Osteoblast (primary cell): ENCODE data around the gene PFDN4. TPM values are rescaled to one million over a fixed set of nuclear protein-coding genes. Genes with fewer than 3 reads are reported as not detected.

Source experiments
- DNase-seq: peaks from one replicate; pipeline ENCODE4 v3.0.0; 2011; ENCODE audit warnings: low spot score, mixed read lengths; ENCODE audit not compliant: insufficient read length; ENCODE audit errors: missing footprints
- H2AFZ ChIP-seq: 2 replicates; pipeline ENCODE4 v1.6.0; 2011; ENCODE audit warnings: mild to moderate bottlenecking, low read length
- H3K27ac ChIP-seq: 2 replicates; pipeline ENCODE4 v1.5.1; 2011; ENCODE audit warnings: mild to moderate bottlenecking, low read depth, low read length, moderate library complexity
- H3K27me3 ChIP-seq: 2 replicates; pipeline ENCODE4 v1.6.0; 2012; ENCODE audit warnings: mild to moderate bottlenecking, control low read depth, inconsistent platforms, low read length, moderate library complexity; ENCODE audit not compliant: insufficient read depth
- H3K36me3 ChIP-seq: 2 replicates; pipeline ENCODE4 v1.5.1; 2011; ENCODE audit warnings: mild to moderate bottlenecking, low read length, control low read depth, moderate library complexity; ENCODE audit not compliant: insufficient read depth
- H3K4me1 ChIP-seq: 2 replicates; pipeline ENCODE4 v1.5.1; 2011; ENCODE audit warnings: mild to moderate bottlenecking, low read length, control low read depth, moderate library complexity; ENCODE audit not compliant: insufficient read depth
- H3K4me2 ChIP-seq: 2 replicates; pipeline ENCODE4 v1.6.0; 2011; ENCODE audit warnings: mild to moderate bottlenecking, low read length; ENCODE audit not compliant: insufficient read depth
- H3K4me3 ChIP-seq: fragments of 200-600 bp; sonication (generic); 3 replicates; pipeline ENCODE4 v1.5.1; 2012; ENCODE audit warnings: mild to moderate bottlenecking, low read length, inconsistent platforms; ENCODE audit not compliant: insufficient read depth
- H3K79me2 ChIP-seq: 2 replicates; pipeline ENCODE4 v1.6.0; 2012; ENCODE audit warnings: mild to moderate bottlenecking, low read length, control low read depth, inconsistent platforms; ENCODE audit not compliant: insufficient read depth
- H3K9me3 ChIP-seq: 2 replicates; pipeline ENCODE4 v1.5.1; 2011; ENCODE audit warnings: low read depth, low read length, control low read depth
- H4K20me1 ChIP-seq: 2 replicates; pipeline ENCODE4 v1.6.0; 2012; ENCODE audit warnings: mild to moderate bottlenecking, low read length, control low read depth; ENCODE audit not compliant: insufficient read depth
- total RNA-seq: library from RNA; depleted of rRNA; stranded (reverse); fragments of >200 nt; gene quantifications from 2 replicates; pipeline ENCODE4 v1.2.3, GENCODE V29; 2012
- TF ChIP-seq, protein P1 (sequence below): IDR thresholded peaks from 2 replicates; pipeline ENCODE4 v1.5.1; 2011; ENCODE audit warnings: mild to moderate bottlenecking, low read depth, low read length, moderate library complexity; ENCODE audit errors: extremely low read depth

The PFDN4 gene, protein sequence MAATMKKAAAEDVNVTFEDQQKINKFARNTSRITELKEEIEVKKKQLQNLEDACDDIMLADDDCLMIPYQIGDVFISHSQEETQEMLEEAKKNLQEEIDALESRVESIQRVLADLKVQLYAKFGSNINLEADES
- total RNA-seq, result 93.0 and 95.2 TPM in 2 replicates

DNA sequence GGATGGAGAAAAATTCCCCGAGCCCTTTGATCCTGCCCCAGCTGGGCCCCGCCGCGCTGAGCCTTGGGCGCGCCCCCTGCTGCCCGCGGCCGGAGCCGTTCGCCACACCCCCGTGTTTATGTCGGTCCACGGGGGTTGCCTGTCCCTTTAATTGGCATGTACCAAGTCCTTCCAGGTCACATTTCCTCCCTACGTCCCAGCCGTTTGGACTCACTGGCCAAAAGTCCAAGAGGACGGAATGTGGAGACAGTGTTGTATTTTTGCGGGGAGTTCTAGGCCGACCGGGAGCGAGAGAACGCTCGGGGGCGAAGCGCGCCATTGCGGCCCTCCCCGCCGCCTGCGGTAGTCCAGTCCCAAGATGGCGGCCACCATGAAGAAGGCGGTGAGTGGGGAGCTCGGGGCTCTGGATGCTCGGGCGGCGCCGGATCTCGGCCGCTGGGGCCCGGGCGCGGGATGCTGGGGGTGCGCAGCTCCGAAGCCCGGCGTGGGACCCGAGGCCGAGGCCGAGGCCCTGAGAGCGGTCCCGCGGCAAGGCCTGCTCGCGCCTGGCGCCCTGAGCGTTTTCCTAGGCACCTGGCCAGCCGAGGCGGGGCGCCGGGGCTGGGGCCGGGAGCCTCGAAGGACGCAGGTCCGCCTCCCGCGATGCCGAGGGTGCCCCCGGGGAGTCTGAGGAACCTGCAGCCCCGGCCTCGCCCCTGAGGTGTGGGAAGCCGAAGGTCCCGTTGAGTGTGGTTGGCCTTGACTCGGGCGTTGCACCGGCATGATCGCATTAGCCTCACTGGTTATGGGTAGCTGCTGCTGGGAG lies at the start of gene PFDN4:
Gene PFDN4, plus strand, starts transcription at position 345 of the 805 bp plus-strand sequence. Its CDS starts 14 bp downstream, at position 359.
- peaks cover 24% of the 10 kb centered on the region for H4K20me1 ChIP-seq
- H3K4me2 ChIP-seq, result peak within 1 kb of the TSS; percentile 95
- H2AFZ ChIP-seq, result peak within 1 kb of the TSS; percentile 99
- TF ChIP-seq, protein P1, sequence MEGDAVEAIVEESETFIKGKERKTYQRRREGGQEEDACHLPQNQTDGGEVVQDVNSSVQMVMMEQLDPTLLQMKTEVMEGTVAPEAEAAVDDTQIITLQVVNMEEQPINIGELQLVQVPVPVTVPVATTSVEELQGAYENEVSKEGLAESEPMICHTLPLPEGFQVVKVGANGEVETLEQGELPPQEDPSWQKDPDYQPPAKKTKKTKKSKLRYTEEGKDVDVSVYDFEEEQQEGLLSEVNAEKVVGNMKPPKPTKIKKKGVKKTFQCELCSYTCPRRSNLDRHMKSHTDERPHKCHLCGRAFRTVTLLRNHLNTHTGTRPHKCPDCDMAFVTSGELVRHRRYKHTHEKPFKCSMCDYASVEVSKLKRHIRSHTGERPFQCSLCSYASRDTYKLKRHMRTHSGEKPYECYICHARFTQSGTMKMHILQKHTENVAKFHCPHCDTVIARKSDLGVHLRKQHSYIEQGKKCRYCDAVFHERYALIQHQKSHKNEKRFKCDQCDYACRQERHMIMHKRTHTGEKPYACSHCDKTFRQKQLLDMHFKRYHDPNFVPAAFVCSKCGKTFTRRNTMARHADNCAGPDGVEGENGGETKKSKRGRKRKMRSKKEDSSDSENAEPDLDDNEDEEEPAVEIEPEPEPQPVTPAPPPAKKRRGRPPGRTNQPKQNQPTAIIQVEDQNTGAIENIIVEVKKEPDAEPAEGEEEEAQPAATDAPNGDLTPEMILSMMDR, result peak; percentile 82
- H3K4me3 ChIP-seq, result peak within 1 kb of the TSS; percentile 91
- peak; percentile 98 for DNase-seq
- H3K9me3 ChIP-seq, result no peaks in the 10 kb centered on the region
- no peaks in the 10 kb centered on the region for H3K36me3 ChIP-seq
- H3K4me1 ChIP-seq, result peaks cover 22% of the 10 kb centered on the region
- peak within 1 kb of the TSS; percentile 100 for H3K27ac ChIP-seq
- peaks cover 42% of the 10 kb centered on the region for H3K79me2 ChIP-seq
- H3K27me3 ChIP-seq, result no peaks in the 10 kb centered on the region

DNA sequence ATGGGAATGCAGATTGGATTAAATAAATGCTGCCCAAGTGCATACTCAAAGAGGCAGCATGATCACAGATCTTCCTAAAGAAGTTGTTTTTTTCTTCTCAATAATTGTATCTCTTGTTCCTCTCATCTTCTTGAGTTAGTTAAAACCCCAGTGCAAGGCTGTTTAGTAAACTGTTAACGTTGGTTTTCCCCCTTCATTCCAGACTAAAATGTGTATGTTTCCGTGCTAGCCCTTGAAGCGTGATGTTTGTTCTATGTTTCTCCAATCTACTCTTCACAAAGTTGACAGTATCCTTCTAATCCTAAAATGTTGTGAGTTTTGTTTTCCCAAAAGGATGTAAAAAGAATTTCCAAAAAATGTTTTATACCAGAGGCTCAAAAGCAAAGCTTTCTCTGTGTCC lies 49.7 kb upstream of the PFDN4 start:
- TF ChIP-seq, protein P1, result no peak
- Histone ChIP-seq H3K4me2 (no peak overlapping the region), H3K4me1 (no peaks in the 10 kb centered on the region), H3K27me3 (peaks cover 30% of the 10 kb centered on the region), H3K79me2 (no peaks in the 10 kb centered on the region), H2AFZ (no peak overlapping the region), H3K9me3 (no peaks in the 10 kb centered on the region), H3K36me3 (no peaks in the 10 kb centered on the region), H4K20me1 (no peaks in the 10 kb centered on the region), H3K4me3 (no peak overlapping the region), H3K27ac (no peak overlapping the region)
- DNase-seq, result no peak

DNA sequence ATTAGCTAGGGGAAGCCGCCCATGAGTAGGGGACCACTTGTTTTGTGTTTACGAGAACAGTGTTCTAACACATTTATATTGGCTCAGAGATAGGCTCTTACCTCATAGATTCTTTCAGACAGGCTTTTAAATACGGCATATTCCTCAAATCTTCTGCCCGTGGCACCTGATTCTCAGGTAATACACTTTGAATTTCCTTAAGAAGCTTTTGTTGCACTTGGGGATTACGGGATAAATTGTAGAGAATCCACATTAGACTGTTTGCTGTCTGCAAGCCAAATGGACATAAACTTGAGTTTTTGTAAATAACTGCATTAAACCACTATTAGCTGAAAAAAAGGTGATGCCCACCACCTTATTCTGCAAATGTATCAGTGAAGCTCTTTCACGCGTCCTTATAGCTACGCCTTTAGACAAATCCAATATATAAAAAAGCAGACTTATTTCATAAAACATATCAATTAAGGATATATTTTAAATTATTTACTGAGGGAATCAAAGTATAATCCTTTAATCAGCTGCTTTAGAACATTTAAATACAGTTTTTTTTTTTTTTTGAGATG lies 49.0 kb upstream of the PFDN4 start:
- no peak overlapping the region for H2AFZ ChIP-seq
- no peak overlapping the region for H3K4me3 ChIP-seq
- no peaks in the 10 kb centered on the region for H3K9me3 ChIP-seq
- H3K27me3 ChIP-seq, result peaks cover 35% of the 10 kb centered on the region
- no peaks in the 10 kb centered on the region for H3K4me1 ChIP-seq
- no peak for DNase-seq
- H4K20me1 ChIP-seq, result no peaks in the 10 kb centered on the region
- H3K79me2 ChIP-seq, result no peaks in the 10 kb centered on the region
- no peak overlapping the region for H3K27ac ChIP-seq
- TF ChIP-seq, protein P1, result no peak
- no peak overlapping the region for H3K4me2 ChIP-seq
- H3K36me3 ChIP-seq, result no peaks in the 10 kb centered on the region
